ENCODE measurements around the gene OPTN. TPM values are rescaled to one million over a fixed set of nuclear protein-coding genes. Genes with fewer than 3 reads are reported as not detected.

OPTN gene
- polyA plus RNA-seq, 1 donor from 2014 or later, result 38.2 TPM

- TF ChIP-seq MXI1 (conservative IDR thresholded peaks at IDR 0.05; ENCODE audit: poor library complexity, severe bottlenecking), result no peak
- TF ChIP-seq EP300 (conservative IDR thresholded peaks at IDR 0.05; ENCODE audit: poor library complexity, severe bottlenecking), result no peak
- no peak for TF ChIP-seq RAD21 (conservative IDR thresholded peaks at IDR 0.05)
- no peak for TF ChIP-seq EZH2 (IDR thresholded peaks at IDR 0.05; ENCODE audit: borderline replicate concordance, insufficient read depth, low read length, poor library complexity, severe bottlenecking)
- TF ChIP-seq POLR2AphosphoS5 (IDR thresholded peaks at IDR 0.05), result no peak
- no peak for TF ChIP-seq TAF1 (IDR thresholded peaks at IDR 0.05; ENCODE audit: low read depth)
- TF ChIP-seq SMC3 (conservative IDR thresholded peaks at IDR 0.05; ENCODE audit: poor library complexity), result no peak
- no peak for TF ChIP-seq REST (IDR thresholded peaks at IDR 0.05; ENCODE audit: borderline replicate concordance)
- TF ChIP-seq CTCF (IDR thresholded peaks at IDR 0.05; ENCODE audit: poor library complexity, severe bottlenecking), result no peak
- Histone ChIP-seq H3K4me2 (ENCODE audit: low read length) (no peak overlapping the region), H3K27ac (ENCODE audit: low read length) (no peak overlapping the region), H3F3A (ENCODE audit: insufficient read depth, low read length, poor library complexity, severe bottlenecking) (no peaks in the 10 kb centered on the region), H4K20me1 (ENCODE audit: insufficient read depth) (no peaks in the 10 kb centered on the region), H2AFZ (ENCODE audit: low read depth, low read length) (no peak overlapping the region), H3K4me3 (ENCODE audit: low read length) (no peak overlapping the region), H3K79me2 (replicated peaks; ENCODE audit: insufficient read depth, low read length) (no peaks in the 10 kb centered on the region), H3K9me2 (ENCODE audit: insufficient read depth, low read length) (no peaks in the 10 kb centered on the region), H3K27me3 (ENCODE audit: insufficient read depth, low read depth, low read length) (no peaks in the 10 kb centered on the region), H3K36me3 (ENCODE audit: insufficient read depth, low read length) (no peaks in the 10 kb centered on the region), H3K9me3 (ENCODE audit: low read length) (no peaks in the 10 kb centered on the region), H3K9ac (ENCODE audit: low read length) (no peak overlapping the region)
Measured at GRCh38 chr10:13095929-13096328, 4.0 kb upstream of the OPTN start.

- no peaks in the 10 kb centered on the region for H4K20me1 ChIP-seq (ENCODE audit: insufficient read depth)
- no peaks in the 10 kb centered on the region for H3K27me3 ChIP-seq (ENCODE audit: insufficient read depth, low read depth, low read length)
- H3F3A ChIP-seq (ENCODE audit: insufficient read depth, low read length, poor library complexity, severe bottlenecking), result no peaks in the 10 kb centered on the region
- TF ChIP-seq CTCF (IDR thresholded peaks at IDR 0.05; ENCODE audit: poor library complexity, severe bottlenecking) (peak; percentile 10), EP300 (conservative IDR thresholded peaks at IDR 0.05; ENCODE audit: poor library complexity, severe bottlenecking) (no peak), POLR2AphosphoS5 (IDR thresholded peaks at IDR 0.05) (peak; percentile 24)
- H3K9me2 ChIP-seq (ENCODE audit: insufficient read depth, low read length), result no peaks in the 10 kb centered on the region
- H3K27ac ChIP-seq (ENCODE audit: low read length), result peak overlapping the region; percentile 89
- H3K4me3 ChIP-seq (ENCODE audit: low read length), result peak overlapping the region; percentile 86
- H3K79me2 ChIP-seq (replicated peaks; ENCODE audit: insufficient read depth, low read length), result peaks cover 2% of the 10 kb centered on the region
- H3K9me3 ChIP-seq (ENCODE audit: low read length), result no peaks in the 10 kb centered on the region
- H3K4me2 ChIP-seq (ENCODE audit: low read length), result peak overlapping the region; percentile 73
- H3K9ac ChIP-seq (ENCODE audit: low read length), result peak overlapping the region; percentile 93
- H2AFZ ChIP-seq (ENCODE audit: low read depth, low read length), result peak overlapping the region; percentile 89
- no peaks in the 10 kb centered on the region for H3K36me3 ChIP-seq (ENCODE audit: insufficient read depth, low read length)
Measured at GRCh38 chr10:13099144-13099665, 758 bp upstream of the OPTN start.
